ENCODE data around the gene CLEC4M. TPM values are rescaled to one million over a fixed set of nuclear protein-coding genes. Genes with fewer than 3 reads are reported as not detected.
"Not testable (repeated sequence)": the region's sequence is repeated elsewhere in the genome, so short reads cannot be mapped to it uniquely, and the experiment has no call there.

The CLEC4M gene
- total and polyA plus RNA-seq, 7 donors = under 0.01 to 1.4 (median 0.82) TPM; not detected in 4

GRCh38 chr19:7788933-7789323, 25.9 kb downstream of the CLEC4M start:
- no peak for DNase-seq
- 2 to 4% methylated on average over 23 of the region's 23 CpGs for WGBS, 2 donors
- H3K27ac ChIP-seq = no peak overlapping the region
- H3K9me3 ChIP-seq = no peaks in the 10 kb centered on the region
- peaks cover 23 to 65% (median 42%) of the 10 kb centered on the region in 3 donors for H3K27me3 ChIP-seq
- peaks cover 0 to 10% (median 4%) of the 10 kb centered on the region in 4 donors for H3K4me1 ChIP-seq
- intact Hi-C loops (cut with DNase I) = no loop called here
- TF ChIP-seq POLR2AphosphoS5 (IDR thresholded peaks at IDR 0.05) (no peak), CTCF (IDR thresholded peaks at IDR 0.05) (no peak), POLR2A (IDR thresholded peaks at IDR 0.05) (no peak), EP300 (IDR thresholded peaks at IDR 0.05) (no peak)
- H3K4me3 ChIP-seq = no peak overlapping the region
- H3K36me3 ChIP-seq = no peaks in the 10 kb centered on the region

GRCh38 chr19:7789447-7789846, 26.4 kb downstream of the CLEC4M start:
- Histone ChIP-seq H3K9me3 (no peaks in the 10 kb centered on the region), H3K4me1 (peaks cover 0 to 10% (median 4%) of the 10 kb centered on the region in 4 donors), H3K4me3 (no peak overlapping the region), H3K36me3 (no peaks in the 10 kb centered on the region), H3K27ac (no peak overlapping the region), H3K27me3 (peaks cover 23 to 61% (median 39%) of the 10 kb centered on the region in 3 donors)
- 4 to 6% methylated on average over 31 of the region's 31 CpGs for WGBS, 2 donors
- intact Hi-C loops (cut with DNase I) = no loop called here
- TF ChIP-seq EP300 (IDR thresholded peaks at IDR 0.05) (no peak), CTCF (IDR thresholded peaks at IDR 0.05) (no peak), POLR2A (IDR thresholded peaks at IDR 0.05) (no peak), POLR2AphosphoS5 (IDR thresholded peaks at IDR 0.05) (no peak)
- no peak for DNase-seq

- Histone ChIP-seq H3K27ac (no peak overlapping the region), H3K9me3 (no peaks in the 10 kb centered on the region), H3K4me3 (no peak overlapping the region), H3K4me1 (peaks cover 0 to 10% (median 4%) of the 10 kb centered on the region in 4 donors), H3K27me3 (peaks cover 21 to 56% (median 39%) of the 10 kb centered on the region in 3 donors), H3K36me3 (no peaks in the 10 kb centered on the region)
- TF ChIP-seq CTCF (IDR thresholded peaks at IDR 0.05) (no peak), POLR2A (IDR thresholded peaks at IDR 0.05) (no peak)
- WGBS, 2 donors = 83 to 90% methylated on average over 14 of the region's 14 CpGs
- DNase-seq = no peak
- intact Hi-C loops (cut with DNase I) = no loop called here
Measured at GRCh38 chr19:7790416-7790815, 27.4 kb downstream of the CLEC4M start.

- Histone ChIP-seq H3K36me3 (no peaks in the 10 kb centered on the region), H3K27me3 (peaks cover 21 to 54% (median 32%) of the 10 kb centered on the region in 3 donors), H3K9me3 (no peaks in the 10 kb centered on the region), H3K4me1 (peaks cover 0 to 10% (median 4%) of the 10 kb centered on the region in 4 donors), H3K27ac (no peak overlapping the region), H3K4me3 (no peak overlapping the region)
- 45 to 46% methylated on average over 7 of the region's 7 CpGs for WGBS, 2 donors
- intact Hi-C loops (cut with DNase I) = no loop called here
- no peak for DNase-seq
- no peak for TF ChIP-seq POLR2AphosphoS5 (IDR thresholded peaks at IDR 0.05)
- no peak for TF ChIP-seq POLR2A (IDR thresholded peaks at IDR 0.05)
- TF ChIP-seq EP300 (IDR thresholded peaks at IDR 0.05) = no peak
- TF ChIP-seq CTCF (IDR thresholded peaks at IDR 0.05) = no peak
Measured at GRCh38 chr19:7792281-7792680, 29.2 kb downstream of the CLEC4M start.

- DNase-seq; H3K4me3 ChIP-seq; H3K36me3 ChIP-seq; H3K9me3 ChIP-seq; intact Hi-C loops (cut with DNase I); H3K4me1 ChIP-seq; H3K27ac ChIP-seq: not testable (repeated sequence)
- peaks cover 20 to 54% (median 32%) of the 10 kb centered on the region in 3 donors for H3K27me3 ChIP-seq
- WGBS, 2 donors = 81 to 87% methylated on average over 7 of the region's 7 CpGs
Measured at GRCh38 chr19:7792701-7793100, 29.7 kb downstream of the CLEC4M start.
